Adipose tissue (tissue), 3 donors: ENCODE measurements around the gene MRPL28. TPM values are rescaled to one million over a fixed set of nuclear protein-coding genes. Genes with fewer than 3 reads are reported as not detected.
"Not testable (repeated sequence)": the region's sequence is repeated elsewhere in the genome, so short reads cannot be mapped to it uniquely, and the experiment has no call there.

Experiments used
- H3K27ac ChIP-seq: one replicate; pipeline ENCODE4 v1.5.1; 2013; ENCODE audit warnings: low read depth, low read length
- WGBS, 3 donors: extraction: QIAGEN DNeasy Blood & Tissue Kit; methylation state at CpG; one replicate each; pipeline ENCODE4 v1.1.7; 2013; 5-methylcytosine and 5-hydroxymethylcytosine counted together
- polyA plus RNA-seq, 3 donors: library from polyadenylated mRNA; stranded (reverse); fragments of 200-250 nt; gene quantifications; one replicate each; pipeline ENCODE4 v1.2.3, GENCODE V29; 2013
- donor health status: healthy with polysubstance abuse.
- donor health status: Bipolar disorder and iron deficiency.
- donor health status: healthy.

The MRPL28 gene
- polyA plus RNA-seq, result 10 to 100 TPM; 36.6 to 75.1 (median 70.4) TPM

DNA sequence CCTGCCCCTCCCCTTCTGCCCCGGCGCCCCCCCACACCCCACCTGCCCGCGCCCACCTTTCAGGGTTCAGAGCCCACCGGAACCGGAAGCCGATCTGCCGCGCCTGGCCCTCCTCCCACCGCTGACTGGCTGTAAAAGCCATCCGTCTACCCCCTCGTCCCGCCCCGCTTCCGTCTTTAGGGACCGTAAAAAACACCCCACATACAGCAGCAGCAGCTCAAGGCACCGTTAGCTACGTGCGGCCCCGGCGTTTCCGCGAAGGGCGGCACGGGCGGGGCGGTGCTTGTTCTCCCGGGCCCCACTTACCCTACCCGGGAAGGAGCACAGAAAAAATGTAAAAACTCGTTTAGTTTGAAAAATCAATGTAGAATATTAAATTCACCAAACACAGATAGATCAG, at the start of gene MRPL28:
MRPL28 (minus strand) TSS at position 96 of the 400 bp plus-strand sequence. CDS start 320 bp downstream, outside the sequence.
- H3K27ac ChIP-seq, result no peak within 1 kb of the TSS
- WGBS, 3 donors, result 0 to 1% (median 0%) methylated on average over 29 to 30 of the region's 30 CpGs

DNA sequence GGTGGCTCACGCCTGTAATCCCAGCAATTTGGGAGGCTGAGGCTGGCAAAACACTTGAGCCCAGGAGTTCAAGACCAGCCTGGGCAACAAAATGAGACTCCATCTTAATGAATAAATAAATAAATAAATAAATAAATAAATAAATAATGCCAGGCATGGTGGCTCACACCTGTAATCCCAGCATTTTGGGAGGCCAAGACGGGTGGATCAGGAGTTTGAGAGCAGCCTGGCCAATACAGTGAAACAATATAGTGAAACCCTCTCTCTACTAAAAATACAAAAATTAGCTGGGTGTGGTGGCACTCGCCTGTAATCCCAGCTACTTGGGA, 44.8 kb upstream of the MRPL28 start:
- H3K27ac ChIP-seq, result not testable (repeated sequence)
- WGBS, 3 donors, result 95 to 100% (median 97%) methylated on average over 3 of the region's 3 CpGs

DNA sequence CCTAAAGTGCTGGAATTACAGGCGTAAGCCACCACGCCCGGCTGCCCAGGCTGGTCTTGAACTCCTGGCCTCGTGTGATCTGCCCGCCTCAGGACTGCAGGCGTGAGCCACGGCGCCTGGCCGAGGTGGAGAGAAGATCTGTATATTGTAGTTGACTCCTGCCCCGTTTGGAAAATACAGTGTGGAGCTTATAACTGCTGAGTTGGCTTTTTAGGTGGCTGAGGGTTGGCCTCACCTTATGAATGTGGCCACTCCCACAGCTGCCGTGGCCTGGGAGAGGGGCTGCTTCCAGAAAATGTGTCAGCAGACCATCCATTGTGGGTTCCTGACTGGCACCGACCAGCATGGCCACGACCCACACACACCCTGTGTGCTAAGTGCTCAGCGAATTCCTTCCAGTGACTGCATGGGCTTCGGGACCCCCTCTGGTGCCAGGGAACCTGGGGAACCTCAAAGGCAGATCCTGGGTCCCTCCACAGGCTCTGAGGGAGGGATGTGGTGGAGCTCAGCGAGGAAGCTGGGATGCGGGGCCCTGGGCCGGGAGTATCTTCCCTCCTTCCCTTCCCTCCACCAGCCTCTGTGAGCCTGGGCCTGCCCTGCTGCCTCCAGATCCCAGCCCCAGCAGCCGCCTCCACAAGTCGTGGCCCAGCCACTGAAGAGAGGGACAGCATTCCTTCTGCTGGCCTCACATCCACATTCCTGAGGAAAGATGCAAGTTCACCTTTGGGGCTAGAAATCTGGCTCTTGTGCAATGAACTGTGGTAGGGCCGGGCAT, 44.2 kb upstream of the MRPL28 start:
- H3K27ac ChIP-seq, result no peak overlapping the region
- WGBS, 3 donors, result 83 to 93% (median 87%) methylated on average over 21 of the region's 21 CpGs

DNA sequence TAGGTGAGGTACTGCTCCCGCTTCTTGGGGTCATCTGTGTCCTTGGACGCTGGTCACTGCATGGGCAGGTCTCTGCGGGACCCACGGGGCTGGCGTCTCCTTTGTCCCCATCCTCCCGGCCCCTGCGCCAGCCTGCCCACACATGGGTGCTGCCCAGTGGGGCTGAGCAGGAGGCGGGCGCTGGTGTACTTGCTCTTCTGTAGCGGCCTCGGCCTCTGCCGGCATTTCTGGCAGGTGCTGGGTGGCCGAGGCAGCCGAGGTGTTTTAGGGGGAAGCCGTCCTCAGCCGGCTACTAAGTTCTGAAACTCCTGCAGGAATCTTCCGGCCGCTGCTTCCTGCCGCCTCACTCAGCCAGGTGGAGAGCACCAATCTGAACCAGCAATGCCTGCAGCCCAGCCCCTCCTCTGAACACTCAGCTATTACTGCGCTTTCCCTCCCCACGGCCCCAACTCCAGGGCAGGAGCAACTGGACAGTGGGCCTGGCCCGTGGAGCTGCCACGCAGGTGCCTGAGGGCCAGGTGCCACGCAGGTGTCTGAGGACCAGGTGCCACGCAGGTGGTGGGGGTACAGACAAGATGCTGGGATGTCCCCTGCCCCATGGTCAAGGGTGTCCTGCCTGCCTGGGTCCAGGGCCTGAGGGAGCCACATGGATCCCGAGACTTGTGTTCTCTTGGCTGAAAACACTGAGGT, 41.4 kb upstream of the MRPL28 start:
- H3K27ac ChIP-seq, result no peak overlapping the region
- 94 to 96% (median 94%) methylated on average over 26 of the region's 26 CpGs for WGBS, 3 donors

DNA sequence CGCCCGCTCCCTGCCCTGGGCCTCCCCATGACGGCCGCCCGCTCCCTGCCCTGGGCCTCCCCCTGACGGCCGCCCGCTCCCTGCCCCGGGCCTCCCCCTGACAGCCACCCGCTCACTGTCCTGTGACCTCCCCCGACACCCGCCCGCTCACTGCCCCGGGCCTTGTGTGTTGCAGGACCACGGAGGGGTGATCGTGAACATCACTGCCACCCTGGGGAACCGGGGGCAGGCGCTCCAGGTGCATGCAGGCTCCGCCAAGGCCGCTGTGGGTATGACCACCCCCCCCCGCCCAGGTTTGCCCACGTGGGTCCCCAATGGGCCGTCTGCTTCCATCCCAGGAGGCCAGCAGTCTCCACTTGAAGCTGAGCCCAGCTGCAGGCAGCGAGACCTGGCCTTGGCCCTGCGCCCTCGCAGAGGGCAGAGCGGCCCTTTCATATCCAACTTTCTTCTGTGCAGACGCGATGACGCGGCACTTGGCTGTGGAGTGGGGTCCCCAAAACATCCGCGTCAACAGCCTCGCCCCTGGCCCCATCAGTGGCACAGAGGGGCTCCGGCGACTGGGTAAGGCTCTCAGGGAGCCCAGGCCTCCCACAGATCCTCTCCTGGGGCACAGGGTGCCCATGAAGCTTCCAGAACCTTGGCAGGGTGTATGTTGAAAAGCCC, 40.3 kb upstream of the MRPL28 start:
- H3K27ac ChIP-seq, result no peak overlapping the region
- 68 to 94% (median 94%) methylated on average over 36 of the region's 36 CpGs for WGBS, 3 donors

DNA sequence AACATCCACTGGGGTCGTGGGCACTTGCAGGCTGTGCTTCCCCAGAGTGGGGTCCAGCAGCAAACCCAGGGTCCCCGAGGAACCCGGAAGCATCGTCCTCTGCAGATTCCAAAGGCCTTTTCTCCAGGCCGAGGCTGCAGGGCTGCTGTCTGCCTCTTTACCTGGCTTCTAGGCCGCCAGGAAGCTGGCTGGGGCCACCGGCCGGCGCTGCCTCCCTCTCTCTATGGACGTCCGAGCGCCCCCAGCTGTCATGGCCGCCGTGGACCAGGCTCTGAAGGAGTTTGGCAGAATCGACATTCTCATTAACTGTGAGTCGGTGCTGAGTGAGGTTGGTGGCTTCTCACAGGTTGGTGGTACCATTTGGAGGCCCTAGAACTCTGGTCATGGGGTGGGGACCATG, 36.9 kb upstream of the MRPL28 start:
- WGBS, 3 donors, result 84 to 93% (median 90%) methylated on average over 16 of the region's 16 CpGs
- H3K27ac ChIP-seq, result no peak overlapping the region

DNA sequence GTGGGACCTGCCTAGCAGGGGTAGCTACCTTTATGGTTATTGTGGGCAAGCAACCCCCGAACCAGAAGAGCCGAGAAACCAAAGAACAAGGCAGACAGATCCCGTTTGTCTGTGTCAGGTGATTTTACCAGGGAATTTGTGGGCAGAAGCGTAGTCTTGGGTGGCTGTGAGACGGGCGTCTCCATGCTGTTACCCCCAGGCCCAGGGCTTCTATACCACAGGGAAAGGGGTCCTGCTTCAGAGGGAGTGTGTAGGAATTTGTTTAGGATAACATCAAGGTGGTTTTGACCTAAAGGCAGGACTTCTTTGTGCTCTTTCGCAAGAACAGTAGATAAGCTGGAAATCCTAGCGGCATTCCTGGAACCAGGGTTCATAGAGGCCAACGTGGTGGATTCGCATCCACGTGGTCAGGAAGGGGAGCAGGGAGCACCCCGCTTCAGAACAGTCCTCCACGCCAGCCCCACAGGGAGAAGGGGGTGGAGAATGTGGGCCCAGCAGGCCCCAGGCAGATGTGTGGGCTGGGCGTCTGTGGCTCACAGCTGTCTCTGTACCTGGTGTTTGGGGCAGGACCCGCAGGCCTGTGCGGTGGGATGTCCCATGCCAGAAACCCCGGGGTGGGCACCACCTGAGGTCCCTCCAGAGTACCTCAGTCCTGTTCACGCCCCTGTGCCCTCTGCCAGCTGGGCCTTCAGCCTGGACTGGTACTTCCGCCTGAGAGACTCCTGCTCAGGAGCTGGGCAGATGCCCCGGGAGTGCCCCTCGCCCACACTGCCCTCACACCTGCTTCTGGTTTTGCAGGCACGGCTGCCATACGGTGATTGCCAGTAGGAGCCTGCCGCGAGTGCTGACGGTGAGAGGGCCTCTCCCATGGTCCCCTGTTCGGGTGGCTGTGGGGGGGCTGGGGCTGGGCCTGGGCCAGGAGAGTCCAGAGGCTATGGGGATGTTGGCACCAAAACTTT, 35.5 kb upstream of the MRPL28 start:
- WGBS, 3 donors, result 82 to 88% (median 85%) methylated on average over 27 of the region's 27 CpGs
- H3K27ac ChIP-seq, result no peak overlapping the region

DNA sequence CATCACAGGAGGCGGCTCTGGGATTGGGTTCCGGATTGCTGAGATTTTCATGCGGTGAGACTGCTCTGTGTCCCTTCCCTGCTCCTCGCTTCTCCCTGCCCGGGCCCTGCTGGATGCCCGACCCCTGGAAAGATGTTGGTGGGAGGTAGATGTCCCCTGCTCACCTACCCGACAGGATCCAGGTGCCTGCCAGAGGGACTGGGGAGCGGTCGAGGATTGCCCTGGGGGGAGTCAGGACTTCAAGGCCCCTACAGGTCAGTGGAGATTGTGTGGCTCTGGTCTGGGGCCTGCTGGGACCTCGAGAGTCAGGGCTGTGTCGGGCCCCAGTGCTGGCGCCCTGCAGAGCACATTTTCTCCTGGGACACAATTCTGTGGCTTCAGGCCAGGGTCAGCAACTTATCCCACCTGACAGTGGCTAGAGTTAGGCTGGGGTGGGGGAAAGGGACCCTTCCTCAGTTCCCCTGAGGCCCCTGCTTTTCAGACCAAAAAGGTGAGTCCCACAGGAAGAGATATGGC, 34.7 kb upstream of the MRPL28 start:
- no peak overlapping the region for H3K27ac ChIP-seq
- WGBS, 3 donors, result 91 to 93% (median 91%) methylated on average over 12 of the region's 12 CpGs

DNA sequence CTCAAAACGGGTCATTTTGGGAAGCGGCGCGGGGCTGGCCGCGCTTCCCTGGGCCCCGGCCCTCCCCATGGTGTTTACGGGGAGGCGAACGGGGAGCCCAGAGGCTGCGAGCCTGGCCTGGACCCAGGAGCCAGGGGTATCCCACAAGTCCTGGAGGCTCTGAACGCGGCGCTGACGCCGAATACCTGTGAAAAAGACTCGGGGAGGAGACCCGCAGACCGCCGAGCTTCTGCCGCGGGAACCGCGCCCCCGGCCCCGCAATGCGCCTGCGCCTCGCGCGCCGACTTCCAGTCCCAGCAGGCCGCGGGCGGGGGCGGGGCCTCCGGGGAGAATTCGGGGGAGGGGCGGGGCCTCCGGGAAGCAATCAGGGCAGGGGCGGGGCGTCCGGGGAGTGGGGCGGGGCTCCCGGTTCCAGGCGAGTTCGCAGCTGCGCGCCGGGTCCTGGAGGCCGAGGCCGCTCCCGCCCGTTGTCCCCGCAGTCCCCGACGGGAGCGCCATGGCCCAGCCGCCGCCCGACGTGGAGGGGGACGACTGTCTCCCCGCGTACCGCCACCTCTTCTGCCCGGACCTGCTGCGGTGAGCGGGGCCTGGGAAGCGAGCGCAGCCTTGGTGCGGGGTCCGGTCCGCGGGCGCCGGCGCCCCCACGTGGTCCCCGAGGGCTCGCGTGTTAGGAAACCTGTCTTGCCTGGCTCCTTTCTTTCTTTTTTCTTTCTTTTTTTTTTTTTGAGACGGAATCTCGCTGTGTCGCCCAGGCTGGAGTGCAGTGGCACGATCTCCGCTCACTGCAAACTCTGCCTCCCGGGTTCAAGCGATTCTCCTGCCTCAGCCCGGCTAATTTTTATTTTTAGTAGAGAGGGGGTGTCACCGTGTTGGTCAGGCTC, 31.4 kb upstream of the MRPL28 start, which contains the start of gene DECR2:
DECR2 (plus strand) TSS at position 418 of the 881 bp plus-strand sequence; CDS start at position 497, 79 bp downstream.
- WGBS, 3 donors, result 0 to 1% (median 1%) methylated on average over 61 to 91 of the region's 91 CpGs
- H3K27ac ChIP-seq, result no peak within 1 kb of the TSS

DNA sequence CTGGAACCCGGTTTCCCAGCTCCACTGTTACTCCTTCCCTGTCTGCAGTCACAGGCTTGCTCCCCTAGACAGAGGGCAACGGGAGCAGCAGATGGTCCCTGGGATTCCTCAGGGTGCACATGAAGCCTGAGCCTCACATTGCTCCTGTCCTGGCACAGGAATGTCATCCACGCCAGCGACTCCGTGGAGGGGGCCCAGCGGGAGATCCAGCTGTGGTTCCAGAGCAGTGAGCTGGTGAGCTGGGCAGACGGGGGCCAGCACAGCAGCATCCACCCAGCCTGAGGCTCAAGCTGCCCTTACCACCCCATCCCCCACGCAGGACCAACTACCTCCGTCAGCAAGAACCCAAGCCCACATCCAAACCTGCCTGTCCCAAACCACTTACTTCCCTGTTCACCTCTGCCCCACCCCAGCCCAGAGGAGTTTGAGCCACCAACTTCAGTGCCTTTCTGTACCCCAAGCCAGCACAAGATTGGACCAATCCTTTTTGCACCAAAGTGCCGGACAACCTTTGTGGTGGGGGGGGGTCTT, 29.8 kb upstream of the MRPL28 start:
- no peak overlapping the region for H3K27ac ChIP-seq
- 64 to 80% (median 78%) methylated on average over 10 of the region's 10 CpGs for WGBS, 3 donors

DNA sequence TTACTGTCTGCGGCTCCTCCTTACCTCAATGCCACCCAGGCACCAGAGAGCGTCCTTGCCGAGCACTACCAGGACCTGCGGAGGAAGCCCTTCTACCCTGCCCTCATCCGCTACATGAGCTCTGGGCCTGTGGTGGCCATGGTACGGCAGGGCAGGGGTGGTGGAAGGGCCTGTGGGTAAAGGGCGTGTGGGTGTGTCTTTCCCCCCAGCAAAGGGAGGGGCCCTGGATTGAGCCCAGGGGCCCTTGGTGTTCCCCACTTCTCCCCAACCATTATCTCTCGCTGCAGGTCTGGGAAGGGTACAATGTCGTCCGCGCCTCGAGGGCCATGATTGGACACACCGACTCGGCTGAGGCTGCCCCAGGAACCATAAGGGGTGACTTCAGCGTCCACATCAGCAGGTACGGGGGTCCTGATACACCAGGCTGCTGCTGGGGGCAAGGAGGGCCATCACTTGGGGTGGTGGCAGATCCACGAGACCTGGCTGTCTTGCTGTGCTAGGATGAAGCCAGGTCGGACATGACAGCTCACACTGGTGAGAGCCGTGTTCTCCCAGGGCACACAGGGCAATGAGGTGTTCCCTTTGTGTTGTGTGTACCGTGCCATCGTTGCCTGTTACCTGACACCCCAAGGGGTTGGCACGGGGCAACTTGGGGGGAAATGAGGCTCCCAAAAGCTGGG, 29.1 kb upstream of the MRPL28 start:
- 82 to 84% (median 84%) methylated on average over 21 to 22 of the region's 22 CpGs for WGBS, 3 donors
- H3K27ac ChIP-seq, result no peak overlapping the region

DNA sequence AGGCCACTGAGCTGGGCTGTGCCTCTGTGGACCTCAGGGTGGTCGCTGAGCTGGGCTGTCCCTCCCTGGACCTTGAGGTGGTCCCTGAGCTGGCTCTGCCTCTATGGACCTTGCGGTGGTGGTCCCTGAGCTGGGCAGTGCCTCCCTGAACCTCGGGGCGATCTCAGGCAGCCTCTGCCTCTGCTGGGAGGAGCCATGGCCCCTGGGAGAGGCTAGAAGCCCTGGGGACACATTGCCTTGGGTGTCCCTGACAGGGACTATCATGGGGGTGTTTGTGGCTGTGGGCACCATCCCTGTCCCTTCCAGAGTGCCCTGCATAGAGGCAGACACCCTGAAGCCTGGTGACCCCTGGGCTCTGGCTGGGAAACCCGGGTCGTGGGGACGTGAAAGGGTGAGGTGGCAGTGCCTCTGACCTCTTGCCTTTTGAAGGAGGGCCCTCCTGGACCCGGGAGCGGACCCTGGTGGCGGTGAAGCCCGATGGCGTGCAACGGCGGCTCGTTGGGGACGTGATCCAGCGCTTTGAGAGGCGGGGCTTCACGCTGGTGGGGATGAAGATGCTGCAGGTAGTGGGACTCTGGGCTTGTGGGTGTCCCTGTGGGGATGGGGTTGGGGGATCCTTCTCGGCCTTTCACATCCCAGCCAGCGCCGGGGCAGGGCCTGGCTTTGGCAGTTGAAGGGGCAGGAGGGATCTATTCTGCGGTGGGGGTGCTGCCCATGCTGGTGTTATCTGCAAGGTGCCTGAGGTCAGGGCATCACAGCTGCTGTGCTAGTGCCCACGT, 28.4 kb upstream of the MRPL28 start:
- no peak overlapping the region for H3K27ac ChIP-seq
- 81 to 84% (median 83%) methylated on average over 24 of the region's 24 CpGs for WGBS, 3 donors

DNA sequence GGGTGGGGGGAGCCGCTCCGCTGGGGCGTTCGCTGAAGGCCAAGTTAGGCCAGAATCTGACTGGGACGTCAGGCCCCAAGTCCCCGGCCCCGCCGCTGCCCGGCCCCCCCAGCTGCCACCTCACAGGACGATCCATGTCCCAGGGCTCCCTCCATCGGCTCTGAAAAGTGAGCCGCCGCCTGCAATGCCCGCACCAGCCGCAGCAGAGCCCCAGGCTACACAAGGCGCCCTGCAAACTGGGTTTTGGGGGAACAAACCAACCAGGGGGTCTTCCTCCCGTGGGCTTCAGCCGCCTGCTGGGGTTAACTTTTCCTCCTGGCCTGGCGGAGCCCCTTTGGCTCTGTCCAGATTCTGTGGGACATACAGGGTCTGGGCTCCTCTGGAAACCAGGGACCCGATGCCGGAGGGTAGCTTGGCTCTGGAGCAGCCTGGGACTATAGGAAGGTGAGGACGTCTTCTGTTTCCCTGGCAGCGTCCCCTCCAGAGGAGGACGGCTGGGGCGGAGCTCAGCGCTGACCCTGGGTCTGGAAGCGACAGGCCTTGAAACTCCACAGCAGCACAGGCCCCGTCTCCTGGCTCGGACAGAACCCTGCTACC, 27.5 kb upstream of the MRPL28 start:
- WGBS, 3 donors, result 15 to 35% (median 32%) methylated on average over 24 to 29 of the region's 29 CpGs
- H3K27ac ChIP-seq, result no peak overlapping the region

DNA sequence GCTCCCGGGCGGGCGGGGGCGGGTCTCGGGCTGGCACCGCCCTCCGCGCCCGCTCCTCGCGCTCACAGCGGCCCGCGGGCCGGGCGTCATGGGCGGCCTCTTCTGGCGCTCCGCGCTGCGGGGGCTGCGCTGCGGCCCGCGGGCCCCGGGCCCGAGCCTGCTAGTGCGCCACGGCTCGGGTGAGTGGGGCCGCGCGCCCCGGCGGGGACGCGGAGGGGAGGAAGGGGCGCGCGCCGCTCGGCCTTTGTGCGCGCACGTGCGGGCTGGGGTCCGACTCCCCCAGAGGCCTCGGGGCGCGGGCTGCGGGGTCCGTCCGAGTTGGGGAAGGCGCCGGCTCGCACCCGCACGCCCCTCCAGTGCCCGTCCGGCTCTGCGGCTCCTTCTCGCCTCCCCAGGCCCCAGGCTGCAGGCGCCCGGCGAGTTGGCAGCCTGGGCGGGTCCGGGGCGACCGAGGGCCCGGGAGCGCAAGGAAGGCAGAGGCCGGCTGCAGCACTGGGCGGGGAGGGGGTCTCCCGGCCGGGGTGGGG, 26.9 kb upstream of the MRPL28 start, which contains the start of gene NME4:
NME4 (plus strand) TSS at position 65 of the 527 bp plus-strand sequence; CDS start at position 89, 24 bp downstream.
- WGBS, 3 donors, result 0 to 1% (median 0%) methylated on average over 26 to 75 of the region's 75 CpGs
- no peak within 1 kb of the TSS for H3K27ac ChIP-seq

DNA sequence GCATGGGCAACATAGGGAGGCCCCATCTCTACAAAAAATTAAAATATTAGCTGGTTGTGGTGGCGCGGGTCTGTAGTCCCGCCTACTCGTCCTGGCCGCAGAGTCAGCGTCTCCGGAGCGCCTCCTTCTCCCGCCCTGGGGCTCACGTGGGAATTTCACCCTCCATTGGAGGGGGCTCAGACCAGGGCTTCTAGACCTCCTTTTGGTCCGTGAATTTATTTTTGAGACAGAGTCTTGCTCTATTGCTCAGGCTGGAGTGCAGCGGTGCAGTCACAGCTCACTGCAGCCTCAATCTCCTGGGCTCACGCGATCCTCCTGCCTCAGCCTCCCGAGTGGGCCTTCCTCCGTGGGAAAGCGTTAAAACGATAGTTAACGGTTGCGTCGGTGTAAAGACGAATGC, 26.3 kb upstream of the MRPL28 start:
- WGBS, 3 donors, result 1 to 21% (median 2%) methylated on average over 22 of the region's 22 CpGs
- no peak overlapping the region for H3K27ac ChIP-seq
